GM18907 (cell line): ENCODE measurements around the gene CYP2D6.
A peak's percentile ranks its signal among the peaks of the same experiment; 100 is the strongest.
"Not testable (repeated sequence)": the region's sequence is repeated elsewhere in the genome, so short reads cannot be mapped to it uniquely, and the experiment has no call there.

Source experiments
- ATAC-seq: cut with Tn5 transposase; IDR thresholded peaks from one replicate; pipeline ENCODE4 v1.9.1; 2021; ENCODE audit warnings: mild to moderate bottlenecking, moderate library complexity; ENCODE audit not compliant: unreplicated experiment

Gene CYP2D6

DNA sequence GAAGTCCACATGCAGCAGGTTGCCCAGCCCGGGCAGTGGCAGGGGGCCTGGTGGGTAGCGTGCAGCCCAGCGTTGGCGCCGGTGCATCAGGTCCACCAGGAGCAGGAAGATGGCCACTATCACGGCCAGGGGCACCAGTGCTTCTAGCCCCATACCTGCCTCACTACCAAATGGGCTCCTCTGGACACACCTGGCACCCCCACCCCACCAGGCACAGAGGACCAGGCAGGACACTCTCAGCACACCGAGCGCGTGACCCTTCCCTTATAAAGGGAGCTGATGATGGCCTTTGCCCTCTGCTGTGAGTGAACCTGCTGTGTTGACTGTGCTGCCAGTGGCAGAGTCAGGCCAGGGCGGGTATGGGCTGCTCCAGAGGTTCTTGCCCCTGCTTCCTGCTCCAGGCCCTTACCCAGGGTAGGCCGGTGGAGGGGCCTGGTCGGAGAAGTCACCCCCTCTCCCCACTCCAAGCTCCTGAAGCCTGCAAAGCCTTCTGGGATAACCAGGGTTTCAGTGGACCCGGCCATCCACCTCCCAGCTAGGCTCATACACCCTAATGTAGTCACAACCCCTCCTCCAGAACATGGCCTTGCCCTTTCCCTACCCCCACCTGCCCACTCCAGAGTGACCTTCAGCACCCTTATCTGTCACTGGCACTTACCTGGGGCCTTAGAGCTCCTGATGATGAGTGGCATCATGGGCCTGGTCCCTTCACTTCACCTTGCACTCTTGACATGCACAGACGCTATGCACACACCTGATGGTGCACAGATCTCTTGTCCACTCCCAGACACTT, at the start of gene CYP2D6:
Gene CYP2D6, minus strand, starts transcription at position 172 of the 793 bp plus-strand sequence. Its CDS starts 19 bp downstream, at position 153.
- ATAC-seq: not testable (repeated sequence)

DNA sequence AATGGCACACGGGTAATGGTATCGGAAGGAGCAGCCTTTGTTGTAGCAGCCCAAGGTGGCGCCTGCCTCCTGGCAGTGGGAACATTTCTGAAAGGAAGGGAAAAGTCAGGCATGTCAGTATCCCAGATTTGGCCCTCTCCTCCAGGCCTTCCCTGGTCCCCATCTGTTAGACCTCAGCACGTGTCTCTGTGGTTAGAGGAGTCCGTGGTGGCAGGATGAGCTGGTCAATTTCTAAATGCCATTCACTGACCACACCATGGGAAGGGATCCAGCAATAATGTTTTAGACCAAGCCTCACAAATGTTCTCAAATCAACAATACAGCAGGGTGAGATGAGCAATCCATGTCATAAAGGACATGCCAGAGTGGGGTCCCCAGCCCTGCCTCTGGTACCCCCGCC, 49.0 kb upstream of the CYP2D6 start:
- no peak for ATAC-seq

DNA sequence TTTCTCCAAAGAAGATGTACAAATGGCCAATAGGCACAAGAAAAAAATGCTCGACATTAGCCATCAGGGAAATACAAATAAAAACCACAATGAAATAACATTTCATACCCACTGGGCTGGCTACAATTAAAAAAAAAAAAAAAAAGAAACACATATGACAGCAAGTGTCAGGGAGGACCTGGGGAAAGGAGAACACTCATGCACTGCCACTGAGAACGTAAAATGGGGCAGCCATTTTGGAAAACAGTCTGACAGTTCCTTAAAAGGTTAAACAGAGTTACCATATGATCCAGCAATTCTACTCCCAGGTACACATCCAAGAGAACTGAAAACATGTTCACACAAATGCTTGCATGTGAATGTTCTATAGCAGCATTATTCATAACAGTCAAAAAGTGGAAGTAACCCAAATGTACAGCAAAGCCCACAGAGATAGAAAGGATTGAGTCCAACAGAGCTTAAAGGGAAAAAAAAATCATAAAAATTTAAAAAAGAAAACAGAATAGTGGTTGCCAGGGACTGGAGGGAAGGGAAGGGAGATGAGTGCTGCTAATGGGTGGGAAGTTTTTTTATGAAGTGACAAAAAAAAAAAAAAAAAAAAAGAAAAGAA, 48.4 kb upstream of the CYP2D6 start:
- ATAC-seq: no peak

DNA sequence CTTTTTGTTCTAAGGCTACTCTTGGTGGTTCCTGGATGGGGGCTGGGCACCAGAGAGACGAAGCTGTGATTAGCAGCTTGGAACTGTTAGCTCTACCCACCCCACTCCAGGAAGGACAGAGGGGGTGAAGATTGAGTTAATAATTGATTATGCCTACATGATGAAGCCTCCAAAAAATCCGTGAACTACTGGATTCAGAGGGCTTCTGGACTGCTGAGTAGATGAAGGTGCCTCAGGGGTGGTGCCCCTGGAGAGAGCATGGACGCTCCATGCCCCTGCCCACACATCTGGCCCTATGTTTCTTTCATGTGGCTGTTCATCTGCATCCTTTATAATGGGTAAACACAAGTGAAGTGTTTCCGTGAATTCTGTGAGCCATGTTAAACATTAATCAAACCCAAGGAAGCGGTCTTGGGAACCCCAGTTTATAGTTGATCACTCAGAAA, 47.3 kb upstream of the CYP2D6 start:
- ATAC-seq: peak; percentile 42

DNA sequence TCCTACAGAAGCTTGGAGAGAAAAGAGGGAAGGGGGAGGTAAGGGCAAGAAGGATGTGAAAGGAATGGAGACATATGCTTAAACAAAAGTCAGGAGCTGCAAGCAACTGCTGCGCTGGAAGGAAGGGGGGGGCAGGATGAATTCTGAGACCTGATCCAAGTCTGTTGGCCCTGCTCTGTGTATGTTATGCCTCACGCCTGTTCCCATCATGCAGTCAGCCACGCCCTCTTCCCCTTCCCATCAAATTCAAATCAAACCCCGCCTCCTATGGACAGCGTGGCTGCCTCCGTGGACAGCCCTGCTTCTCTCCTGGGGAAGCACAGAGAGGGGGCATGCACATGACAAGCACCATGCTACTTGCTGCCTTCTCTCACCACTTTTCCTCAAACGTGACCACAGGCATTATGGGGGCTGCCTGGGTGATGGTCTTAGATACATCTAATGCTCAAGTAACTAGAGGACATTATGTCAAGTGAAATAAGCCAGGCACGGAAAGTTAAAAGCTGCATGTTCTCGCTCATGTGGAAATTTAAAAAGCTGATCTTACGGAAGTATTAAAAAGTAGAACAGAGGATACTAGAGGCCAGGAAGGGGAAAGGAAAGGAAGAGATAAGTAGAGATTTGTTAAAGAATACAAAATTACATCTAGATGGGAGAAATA, 45.8 kb upstream of the CYP2D6 start:
- ATAC-seq: no peak

DNA sequence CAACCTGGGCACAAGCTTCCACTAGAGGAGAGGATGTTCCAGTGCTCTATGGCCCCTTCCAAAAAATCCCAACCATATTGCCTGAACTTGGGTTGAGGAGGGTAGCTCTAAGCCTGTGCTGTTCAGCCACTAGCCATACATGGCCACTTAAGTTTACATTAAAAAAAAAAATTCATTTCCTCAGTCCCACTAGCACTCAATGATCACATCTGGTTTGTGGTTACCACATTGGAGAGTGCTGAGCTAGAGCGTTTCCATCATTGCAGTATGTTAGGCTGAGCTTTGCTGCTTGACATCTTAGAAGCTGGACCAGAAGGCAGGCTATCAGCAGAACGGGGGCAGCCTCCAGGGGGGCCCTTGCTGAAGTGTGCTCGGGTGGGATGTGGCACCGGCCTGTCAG, 43.5 kb upstream of the CYP2D6 start:
- no peak for ATAC-seq

DNA sequence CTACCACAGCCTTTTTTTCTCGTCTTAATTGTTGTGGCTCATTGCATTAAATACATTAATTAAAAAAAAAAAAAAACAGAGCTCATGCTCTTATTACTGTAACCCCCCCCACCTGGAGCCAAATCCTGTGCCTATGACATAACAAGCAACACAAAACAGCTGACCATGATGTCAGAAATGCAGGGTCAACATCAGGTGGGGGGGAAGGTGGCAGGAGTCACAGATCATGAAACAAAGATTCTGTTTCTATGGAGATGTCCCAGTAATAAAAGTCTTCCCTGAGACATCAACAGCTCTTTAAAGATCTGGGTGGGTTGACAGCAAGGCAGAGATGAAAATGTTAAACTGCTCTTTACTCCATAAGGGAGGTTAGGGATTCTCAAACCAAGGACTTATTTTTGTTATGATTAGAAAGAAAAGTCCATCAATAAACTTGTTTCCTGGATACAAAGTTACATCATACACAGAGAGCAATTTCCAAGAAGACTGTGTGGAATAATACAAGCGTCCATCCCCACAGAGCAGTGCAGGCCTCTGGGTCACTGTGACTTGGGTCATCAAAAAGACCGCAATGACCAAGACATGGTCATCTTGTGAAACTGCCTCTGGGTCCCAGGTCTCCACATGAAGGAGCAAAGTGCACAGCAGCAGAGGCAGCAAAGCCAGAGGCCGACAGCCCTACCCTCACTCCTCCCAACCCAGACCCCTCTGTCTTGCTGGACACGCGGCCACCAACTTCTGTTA, 42.7 kb upstream of the CYP2D6 start:
- ATAC-seq: no peak

DNA sequence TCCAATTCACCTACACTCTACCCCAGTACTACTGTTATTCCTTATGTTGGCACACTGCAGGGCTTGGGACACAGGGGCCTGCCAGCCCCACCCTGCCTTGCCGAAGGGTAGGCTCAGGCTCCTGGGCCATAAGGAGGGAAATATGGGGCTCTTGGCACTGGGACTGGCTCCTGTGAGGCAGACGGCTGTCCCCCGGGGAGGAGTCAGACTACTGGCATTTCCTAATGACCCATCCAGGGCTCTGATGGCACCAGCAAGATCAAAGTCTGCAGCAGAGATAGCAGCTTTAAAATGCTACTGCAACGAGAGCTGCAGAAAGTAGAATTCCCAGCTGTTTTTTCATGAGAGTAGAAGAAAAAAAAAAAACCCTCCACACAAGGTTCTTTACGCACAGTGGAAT, 42.2 kb upstream of the CYP2D6 start:
- ATAC-seq: no peak

DNA sequence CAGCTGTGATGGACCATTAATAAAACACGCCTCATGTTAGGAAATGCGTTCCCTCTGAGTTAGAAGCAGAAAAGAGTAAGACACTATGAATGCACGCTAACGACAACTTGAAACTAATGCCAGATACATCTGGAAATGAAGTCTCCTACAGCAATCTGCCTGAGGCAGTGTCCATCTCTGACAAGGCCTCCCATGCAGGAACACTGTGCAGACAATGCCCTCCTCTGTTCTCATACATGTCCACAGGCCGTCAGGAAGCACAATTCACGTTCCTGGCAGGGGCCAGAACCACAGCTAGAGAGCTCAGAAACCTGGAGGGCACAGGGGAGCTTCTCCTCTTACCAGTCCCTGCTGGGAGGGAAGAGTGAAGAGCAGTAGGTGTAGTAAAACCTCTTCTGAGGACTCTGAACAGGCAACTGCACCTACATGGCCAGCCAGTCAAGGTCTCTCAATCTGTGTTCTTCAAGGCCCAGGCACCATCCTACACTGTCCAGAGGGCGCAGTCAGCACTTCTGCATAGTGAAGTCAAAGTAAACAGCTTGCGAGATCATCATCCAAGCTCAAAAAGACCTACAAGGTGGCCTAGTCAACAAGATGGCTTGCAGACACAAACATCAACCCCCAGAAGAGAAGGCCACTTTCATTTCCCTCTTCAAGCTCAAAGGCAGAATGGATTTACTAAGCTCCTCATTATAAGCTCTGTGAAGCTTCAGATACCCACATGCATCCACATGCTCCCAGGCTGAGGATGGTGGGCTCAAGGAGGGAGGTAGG, 41.5 kb upstream of the CYP2D6 start:
- no peak for ATAC-seq

DNA sequence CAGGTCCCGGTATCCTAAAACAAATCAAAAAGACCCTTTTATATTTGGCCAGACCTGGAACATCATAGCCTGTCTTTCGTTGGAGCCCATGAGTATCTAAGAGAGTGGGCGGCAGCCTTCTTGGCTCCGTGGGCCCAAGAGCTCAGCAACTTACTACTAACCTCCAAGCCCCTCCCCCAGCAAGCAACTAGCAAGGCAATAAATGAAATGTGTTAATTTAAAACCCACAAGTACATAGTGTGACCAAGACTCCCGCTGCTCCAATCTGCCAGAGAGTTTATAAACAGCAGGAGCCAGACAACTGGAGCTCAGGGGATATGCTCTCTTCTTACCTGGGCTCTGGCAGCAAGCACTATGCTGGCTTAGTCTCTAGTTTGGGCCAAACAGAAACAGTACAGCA, 40.8 kb upstream of the CYP2D6 start:
- no peak for ATAC-seq

DNA sequence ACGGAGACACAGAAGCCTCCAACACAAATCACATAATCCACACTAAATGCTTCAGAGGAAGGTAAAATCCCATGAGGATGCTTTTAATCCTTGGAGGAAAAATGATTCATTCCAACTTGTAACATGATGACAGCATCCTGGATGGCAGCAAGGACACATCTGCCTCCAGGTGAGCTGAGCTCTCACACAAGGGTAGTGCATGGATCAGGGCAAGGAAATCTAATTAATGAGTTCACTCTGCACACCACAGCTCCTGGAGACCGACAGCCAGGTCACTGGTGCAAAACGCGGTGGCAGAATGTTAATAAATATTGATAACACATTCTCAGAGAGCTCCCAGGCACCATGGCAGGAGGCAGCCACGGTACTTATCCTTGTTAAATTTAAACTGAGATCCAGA, 40.3 kb upstream of the CYP2D6 start:
- no peak for ATAC-seq

DNA sequence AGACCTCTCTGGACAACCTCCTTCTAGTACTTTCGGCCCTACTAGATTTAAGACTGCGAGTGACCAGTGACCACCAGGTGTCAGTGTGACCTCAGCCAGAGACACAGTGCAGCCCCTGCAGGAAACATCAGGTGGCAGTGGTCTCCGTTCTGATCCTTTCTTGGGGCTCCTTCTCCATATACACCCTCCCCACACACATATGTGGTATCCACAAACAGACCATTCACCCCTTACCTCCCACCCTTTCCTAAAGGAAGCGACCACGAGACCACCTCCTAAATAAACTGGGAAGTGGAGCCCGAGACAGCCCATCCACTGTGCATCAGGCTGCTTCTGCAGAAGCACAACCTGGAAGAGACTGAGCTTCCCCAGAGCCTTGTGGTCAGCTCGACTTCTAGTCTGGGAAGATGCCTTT, 38.5 kb upstream of the CYP2D6 start:
- peak; percentile 53 for ATAC-seq

DNA sequence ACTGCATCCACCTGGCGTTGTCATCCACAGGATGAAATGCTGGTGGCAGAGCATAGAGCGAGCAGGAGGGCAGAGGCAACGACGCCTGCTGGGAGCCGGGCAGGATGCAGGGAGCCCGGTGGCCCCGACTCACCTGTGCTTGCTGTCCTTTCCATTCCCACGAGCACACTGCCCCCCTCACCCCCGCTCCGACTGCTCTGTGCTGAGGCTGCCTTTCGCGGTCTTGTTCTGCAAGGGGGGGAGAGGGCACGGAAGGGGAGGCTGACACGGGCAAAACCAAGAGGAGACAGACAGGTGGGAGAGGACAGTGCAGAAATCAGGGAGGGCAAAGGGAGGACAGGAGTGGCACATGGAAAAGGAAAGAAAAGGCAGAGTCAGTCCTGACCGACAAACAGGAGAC, 37.9 kb upstream of the CYP2D6 start:
- ATAC-seq: no peak

DNA sequence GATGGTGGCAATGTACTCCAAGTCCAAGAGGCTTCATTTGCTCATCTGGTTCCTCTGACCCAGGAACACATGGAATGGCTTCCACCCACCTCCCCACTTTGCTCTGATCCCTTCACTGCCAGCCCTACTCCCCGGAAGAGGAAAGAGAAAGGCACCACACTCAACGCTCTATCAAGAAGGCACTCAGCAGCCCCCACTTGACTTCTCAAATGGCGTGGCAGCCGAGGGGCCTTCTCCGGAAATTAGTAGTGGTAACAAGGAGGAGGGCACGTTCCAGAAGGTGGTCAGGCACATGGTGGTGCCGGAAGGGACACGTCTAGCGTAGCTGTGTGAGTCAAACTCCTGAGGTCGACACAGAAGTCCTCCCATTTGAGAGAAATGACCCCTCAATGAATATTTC, 36.5 kb upstream of the CYP2D6 start:
- no peak for ATAC-seq

DNA sequence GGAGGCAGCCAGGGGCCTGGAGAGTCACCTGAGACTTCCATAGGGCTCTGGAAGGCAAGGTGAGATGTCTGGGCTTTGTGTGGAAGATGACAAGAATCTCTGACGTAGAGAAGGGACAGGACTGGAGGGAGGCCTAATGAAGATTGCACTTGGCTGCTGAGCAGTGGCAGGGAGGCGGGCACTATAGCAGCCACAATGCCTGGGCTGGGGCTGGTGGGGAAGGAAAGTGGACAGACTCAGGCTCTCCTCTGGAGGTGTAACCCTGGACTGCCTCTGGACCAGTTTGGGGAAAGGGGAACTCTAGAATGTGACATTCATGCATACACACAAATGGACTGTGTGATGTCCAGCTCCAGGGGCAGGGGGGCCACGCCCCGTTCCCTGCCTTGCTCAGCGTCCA, 34.3 kb upstream of the CYP2D6 start:
- ATAC-seq: no peak

DNA sequence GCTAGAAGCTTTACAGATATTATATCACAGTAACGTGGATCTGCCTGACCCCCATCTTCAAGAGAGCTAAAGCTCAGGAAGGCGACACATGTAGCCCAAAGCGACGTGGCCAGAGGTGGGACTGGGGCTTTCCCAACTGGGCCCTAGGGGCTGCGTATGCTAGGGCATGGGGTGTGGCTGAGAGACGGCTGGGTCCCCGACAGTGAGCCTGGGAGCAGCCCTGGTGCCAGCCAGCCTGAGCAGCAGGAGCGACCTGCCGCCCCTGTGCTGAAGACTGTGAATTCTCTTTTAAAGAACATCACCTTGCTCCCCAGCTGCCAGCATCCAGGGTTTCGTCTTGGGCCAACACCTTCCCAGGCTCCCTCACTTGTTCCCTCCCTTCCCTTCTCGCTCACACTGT, 32.9 kb upstream of the CYP2D6 start:
- ATAC-seq: no peak

DNA sequence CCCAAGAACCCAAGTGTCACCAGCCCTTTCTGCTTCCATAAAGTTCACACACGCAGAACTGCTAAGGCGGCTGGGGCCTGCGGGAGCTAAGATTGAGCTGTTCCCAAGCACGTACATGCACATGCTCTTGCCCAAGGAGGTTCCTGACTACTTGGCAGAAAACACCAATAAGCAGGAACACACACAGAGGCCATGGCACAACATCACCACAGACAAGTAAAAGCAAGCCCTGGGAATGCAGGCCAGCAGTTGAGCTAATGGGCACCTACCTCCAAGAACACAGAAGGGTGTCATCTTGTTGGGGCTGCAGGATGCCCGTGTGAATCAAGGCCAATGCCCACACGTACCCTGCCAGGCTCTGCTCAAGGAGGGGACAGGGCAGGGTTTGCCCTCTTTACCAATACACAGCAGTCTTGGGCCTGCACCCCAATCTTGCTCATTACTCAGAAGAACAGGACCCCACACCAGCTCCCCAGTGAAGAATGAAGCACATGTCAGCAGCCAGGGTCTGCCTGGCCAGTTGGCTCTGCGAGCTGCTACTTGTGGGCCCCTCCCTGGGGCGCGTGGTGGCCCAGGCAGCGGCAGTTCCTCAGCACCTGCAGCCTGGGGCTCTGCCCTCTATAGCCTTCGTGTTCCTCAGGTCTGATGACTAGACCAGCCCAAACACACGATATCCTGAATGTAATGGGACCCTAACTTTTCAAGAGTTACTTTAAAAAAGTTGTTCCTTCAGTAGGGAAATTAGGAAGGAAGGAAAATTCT, 32.3 kb upstream of the CYP2D6 start:
- no peak for ATAC-seq

DNA sequence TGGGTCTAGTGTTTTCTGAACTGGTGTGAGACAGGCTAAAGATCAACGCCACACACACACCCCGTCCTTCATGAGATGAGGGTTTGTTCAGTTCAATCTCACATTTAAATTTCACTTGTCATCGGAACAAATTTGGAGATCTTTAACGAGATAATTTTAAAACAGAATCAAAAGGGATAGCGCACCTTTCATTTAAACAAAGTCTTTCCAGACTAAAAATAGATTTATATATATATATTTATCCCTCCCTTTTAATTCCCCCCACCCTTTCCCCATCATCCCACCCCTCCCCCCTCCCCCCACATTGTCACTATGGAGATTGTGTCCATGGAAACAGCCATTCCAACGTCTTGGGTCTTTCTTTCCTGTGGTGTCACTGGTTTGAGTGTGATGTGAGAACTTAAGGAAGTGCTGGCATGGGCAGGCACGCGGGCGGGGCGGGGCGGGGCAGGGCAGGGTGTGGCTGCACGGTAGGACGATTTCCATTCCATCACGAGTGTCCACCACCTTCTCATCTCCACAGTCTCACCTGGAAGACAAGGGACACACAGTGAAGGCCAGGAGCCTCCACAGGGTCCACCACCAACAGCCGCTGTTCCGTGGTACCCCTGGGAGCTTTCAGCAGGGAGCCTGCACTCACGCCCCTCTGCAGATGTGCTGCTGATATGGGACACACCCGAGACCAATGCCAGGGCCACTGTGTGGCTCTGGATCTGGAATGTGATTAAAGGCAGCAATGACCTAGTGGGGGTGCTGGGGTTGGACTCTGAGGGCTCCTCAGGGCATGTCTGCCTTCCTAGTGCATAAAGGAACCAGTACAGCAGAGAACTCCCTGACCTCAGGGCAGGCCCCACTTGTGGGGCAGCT, 30.5 kb upstream of the CYP2D6 start:
- ATAC-seq: no peak

DNA sequence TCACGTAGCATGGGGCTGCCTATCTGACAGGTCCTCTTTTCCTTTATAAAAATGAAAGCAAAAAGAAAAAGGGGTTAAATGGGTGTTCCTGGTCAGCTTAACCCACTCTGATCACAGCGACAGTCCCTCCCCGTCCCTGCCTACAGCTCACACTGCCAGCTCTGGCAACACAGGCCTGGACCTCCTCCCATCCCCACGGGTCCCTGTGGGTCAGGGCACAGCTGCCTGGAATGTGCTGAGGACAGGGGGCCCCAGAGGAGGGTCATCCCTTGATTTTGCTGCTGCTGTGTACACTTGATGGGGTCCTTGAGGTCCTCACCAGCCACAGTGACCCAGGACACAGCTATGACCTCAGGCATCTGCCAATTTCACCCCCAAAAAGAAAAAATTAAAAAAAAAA, 29.6 kb upstream of the CYP2D6 start:
- ATAC-seq: no peak
